ENCODE data around the gene ZNF248. TPM values are rescaled to one million over a fixed set of nuclear protein-coding genes. Genes with fewer than 3 reads are reported as not detected.

The ZNF248 gene
- total RNA-seq, 1 donor from 2014 or later, result 13.9 TPM

GRCh38 chr10:37821237-37821636 is 36.2 kb downstream of the ZNF248 start:
- no peak for TF ChIP-seq CTCF (IDR thresholded peaks at IDR 0.05)
- intact Hi-C loops (cut with DNase I), result no loop called here
- DNase-seq (ENCODE audit: low spot score in 2 of 2), result no peak
- peaks cover 36 to 82% of the 10 kb centered on the region in 2 donors for H3K9me3 ChIP-seq
- H3K27me3 ChIP-seq, result no peaks in the 10 kb centered on the region
- no peak overlapping the region for H3K27ac ChIP-seq
- H3K36me3 ChIP-seq, result no peaks in the 10 kb centered on the region
- no peaks in the 10 kb centered on the region for H3K4me1 ChIP-seq
- H3K4me3 ChIP-seq, result no peak overlapping the region

DNA sequence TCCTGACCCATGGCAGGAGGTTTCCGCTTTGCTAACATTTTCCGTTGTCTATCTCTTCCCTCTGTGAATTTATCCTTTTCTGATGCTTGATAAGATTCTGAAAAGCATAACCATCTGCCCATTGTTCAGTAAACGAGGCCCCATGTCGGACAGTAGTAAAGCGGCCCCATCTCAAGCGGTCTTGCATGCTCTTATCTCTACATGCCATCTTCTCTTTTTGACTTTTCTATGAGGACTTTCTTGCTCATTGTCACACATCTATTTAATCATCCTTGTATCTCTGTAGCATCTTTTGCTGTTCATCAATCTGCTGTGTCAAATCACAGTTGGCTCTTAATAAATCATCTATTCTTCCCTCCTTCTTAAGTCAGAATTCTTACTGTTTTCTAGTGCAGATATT is 37.6 kb downstream of the ZNF248 start:
- DNase-seq (ENCODE audit: low spot score in 2 of 2), result no peak
- Histone ChIP-seq H3K4me1 (no peaks in the 10 kb centered on the region), H3K9me3 (peaks cover 31 to 81% of the 10 kb centered on the region in 2 donors), H3K27ac (no peak overlapping the region), H3K27me3 (no peaks in the 10 kb centered on the region), H3K36me3 (no peaks in the 10 kb centered on the region), H3K4me3 (no peak overlapping the region)
- intact Hi-C loops (cut with DNase I), result no loop called here
- TF ChIP-seq CTCF (IDR thresholded peaks at IDR 0.05), result no peak

- no peak for DNase-seq (ENCODE audit: low spot score in 2 of 2)
- Histone ChIP-seq H3K27me3 (no peaks in the 10 kb centered on the region), H3K4me1 (no peaks in the 10 kb centered on the region), H3K27ac (no peak overlapping the region), H3K36me3 (no peaks in the 10 kb centered on the region), H3K4me3 (no peak overlapping the region), H3K9me3 (peaks cover 26 to 96% of the 10 kb centered on the region in 2 donors)
- intact Hi-C loops (cut with DNase I), result no loop called here
- TF ChIP-seq CTCF (IDR thresholded peaks at IDR 0.05), result no peak
Observed at GRCh38 chr10:37816290-37816689, 41.1 kb downstream of the ZNF248 start.

GRCh38 chr10:37813763-37814162 is 43.6 kb downstream of the ZNF248 start:
- Histone ChIP-seq H3K9me3 (peaks cover 23 to 84% of the 10 kb centered on the region in 2 donors), H3K27me3 (no peaks in the 10 kb centered on the region), H3K4me1 (no peaks in the 10 kb centered on the region), H3K27ac (no peak overlapping the region), H3K4me3 (no peak overlapping the region), H3K36me3 (no peaks in the 10 kb centered on the region)
- intact Hi-C loops (cut with DNase I), result no loop called here
- TF ChIP-seq CTCF (IDR thresholded peaks at IDR 0.05), result no peak
- no peak for DNase-seq (ENCODE audit: low spot score in 2 of 2)

DNA sequence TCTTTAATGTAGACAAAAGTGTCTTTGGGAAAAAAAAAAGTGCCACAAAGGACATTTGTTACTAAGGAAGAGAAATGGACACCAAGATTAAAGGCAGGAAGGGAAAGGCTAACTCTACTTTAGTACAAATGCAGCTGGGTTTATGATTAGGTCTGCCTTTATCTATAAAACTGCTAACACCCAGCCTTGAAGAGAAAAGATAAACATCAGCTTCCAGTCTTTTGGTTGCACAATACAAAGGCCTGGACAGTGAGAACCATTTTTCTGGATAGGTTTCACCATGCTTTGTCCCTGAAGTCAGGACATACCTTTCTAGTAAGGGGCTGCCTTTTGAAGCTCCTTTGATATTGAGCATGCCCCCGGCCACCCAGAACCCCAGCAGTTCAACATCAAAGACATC is 45.1 kb downstream of the ZNF248 start:
- DNase-seq (ENCODE audit: low spot score in 2 of 2), result no peak
- Histone ChIP-seq H3K9me3 (peaks cover 14 to 74% of the 10 kb centered on the region in 2 donors), H3K4me3 (no peak overlapping the region), H3K27me3 (no peaks in the 10 kb centered on the region), H3K27ac (no peak overlapping the region), H3K4me1 (no peaks in the 10 kb centered on the region), H3K36me3 (no peaks in the 10 kb centered on the region)
- no peak for TF ChIP-seq CTCF (IDR thresholded peaks at IDR 0.05)
- intact Hi-C loops (cut with DNase I), result no loop called here

DNA sequence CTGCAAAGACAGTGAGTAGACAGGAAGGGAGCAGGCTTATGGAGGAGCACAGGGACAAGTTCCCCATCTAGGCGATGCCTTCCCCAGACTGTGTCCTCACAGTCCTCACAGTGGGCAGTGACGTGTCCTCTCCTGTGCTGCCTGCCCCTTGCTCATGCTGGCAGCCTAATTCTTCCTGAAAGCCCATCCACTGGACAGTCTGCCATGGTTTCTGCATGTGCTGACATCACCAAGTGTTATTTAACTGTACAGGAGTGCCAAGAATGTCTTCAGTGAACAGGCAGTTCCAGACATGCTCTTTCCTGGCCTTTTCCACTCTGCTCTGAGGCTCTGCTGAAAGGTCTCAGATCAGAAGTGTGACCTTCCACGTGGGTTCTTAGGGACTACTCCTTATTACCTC is 54.1 kb downstream of the ZNF248 start:
- Histone ChIP-seq H3K4me3 (no peak overlapping the region), H3K9me3 (peaks cover 0 to 13% of the 10 kb centered on the region in 2 donors), H3K27ac (no peak overlapping the region), H3K27me3 (no peaks in the 10 kb centered on the region), H3K4me1 (no peaks in the 10 kb centered on the region), H3K36me3 (no peaks in the 10 kb centered on the region)
- intact Hi-C loops (cut with DNase I), result no loop called here
- TF ChIP-seq CTCF (IDR thresholded peaks at IDR 0.05), result no peak
- no peak for DNase-seq (ENCODE audit: low spot score in 2 of 2)
